HTR-8/SVneo (cell line): ENCODE measurements around the gene SERPINE3.

Experiments used
- DNase-seq: peaks from one replicate; pipeline ENCODE4 v3.0.0; 2011; ENCODE audit warnings: low spot score, mixed read lengths; ENCODE audit not compliant: insufficient read length
- FAIRE-seq: peaks from 2 replicates; lab custom pipeline; 2011; peaks lifted over from hg19 to GRCh38; lab: Jason Lieb, UNC

The SERPINE3 gene

DNA sequence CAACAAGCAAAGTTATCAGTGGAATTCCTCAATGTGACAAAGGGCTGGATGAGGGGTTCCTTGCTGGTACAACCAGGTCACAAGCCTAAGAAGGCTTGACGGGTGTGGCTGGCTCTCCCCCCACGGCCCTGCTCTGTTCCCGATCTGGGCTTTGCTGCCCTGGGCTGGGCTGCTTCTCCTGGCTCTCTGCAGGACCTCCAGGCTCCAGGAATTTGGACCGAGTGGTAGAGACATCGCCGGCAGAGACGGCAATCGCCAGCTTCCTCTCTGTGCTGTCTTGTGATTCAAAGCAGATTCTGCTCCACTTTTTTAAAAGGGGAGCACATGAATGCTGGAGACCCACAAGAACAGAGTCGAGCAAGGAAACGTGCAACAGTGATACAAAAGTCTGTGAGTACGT, at the start of gene SERPINE3:
Gene SERPINE3 (plus strand): TSS at position 338 of the 400 bp plus-strand sequence. CDS start 1,401 bp downstream, outside the sequence.
- FAIRE-seq (no peak), DNase-seq (no peak)

DNA sequence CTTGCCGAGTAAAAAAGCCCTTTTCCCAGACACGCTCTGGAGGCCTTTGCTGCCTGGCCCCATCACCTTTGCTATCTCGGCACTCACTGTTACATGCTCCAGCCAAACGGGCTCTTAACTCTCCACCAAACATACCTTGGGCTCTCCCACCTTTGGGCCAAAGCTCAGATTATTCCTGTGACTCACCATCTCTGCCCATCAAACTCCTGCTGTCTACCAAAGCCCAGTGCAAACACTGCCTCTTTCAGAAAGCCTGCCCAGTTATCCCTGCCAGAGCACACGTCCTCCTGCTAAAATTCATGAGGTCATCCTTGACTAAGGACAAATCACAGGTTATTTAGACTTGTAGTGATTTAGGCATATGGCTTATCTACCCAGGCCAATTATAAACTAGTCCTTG, 48.1 kb upstream of the SERPINE3 start:
- FAIRE-seq: no peak
- no peak for DNase-seq

DNA sequence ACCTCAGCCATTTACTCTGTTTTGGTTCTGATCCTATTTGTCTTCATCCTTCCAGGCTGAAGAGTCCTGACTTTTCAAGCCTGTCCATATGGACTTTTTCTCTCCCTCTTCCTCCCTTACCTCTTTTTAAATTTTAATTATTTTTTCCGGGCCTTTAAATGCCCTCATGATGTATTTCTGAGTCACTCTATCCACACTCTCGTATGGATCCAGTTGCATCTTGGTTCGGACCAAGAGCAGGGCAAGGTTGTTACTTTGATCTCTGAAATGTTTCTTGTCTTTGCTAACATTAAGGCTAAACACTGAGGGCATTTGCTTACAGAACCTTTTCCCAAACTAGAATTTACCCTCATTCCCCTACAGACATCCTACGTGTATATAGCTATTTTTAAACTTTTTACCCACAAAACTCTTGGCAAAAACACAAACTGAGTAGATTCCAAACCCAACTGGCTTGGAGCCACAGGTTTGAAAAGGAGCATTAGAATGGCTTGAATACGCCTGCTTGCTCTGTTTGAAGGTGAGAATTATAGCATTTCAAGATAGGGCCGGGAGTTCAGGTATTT, 47.4 kb upstream of the SERPINE3 start:
- FAIRE-seq: no peak
- DNase-seq: no peak

DNA sequence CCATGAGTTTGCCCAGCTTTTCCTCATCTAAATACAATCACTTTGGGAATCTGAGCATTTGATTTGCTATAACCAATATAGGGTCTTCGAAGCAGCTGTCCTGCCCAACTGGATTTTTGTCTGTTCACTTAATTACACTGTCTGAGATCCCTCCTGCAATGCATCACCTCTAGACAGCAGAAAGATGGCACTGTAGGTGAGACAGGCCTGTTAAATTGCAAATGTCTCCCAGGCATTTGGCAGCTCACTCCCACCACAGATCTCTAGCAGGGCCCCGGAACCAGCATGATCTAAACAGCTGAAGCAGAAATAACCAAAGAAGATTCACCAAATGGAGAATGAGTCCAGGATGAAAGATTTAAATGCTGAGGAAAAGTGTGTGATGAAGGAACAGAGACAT, 41.9 kb upstream of the SERPINE3 start:
- no peak for DNase-seq
- FAIRE-seq: no peak

DNA sequence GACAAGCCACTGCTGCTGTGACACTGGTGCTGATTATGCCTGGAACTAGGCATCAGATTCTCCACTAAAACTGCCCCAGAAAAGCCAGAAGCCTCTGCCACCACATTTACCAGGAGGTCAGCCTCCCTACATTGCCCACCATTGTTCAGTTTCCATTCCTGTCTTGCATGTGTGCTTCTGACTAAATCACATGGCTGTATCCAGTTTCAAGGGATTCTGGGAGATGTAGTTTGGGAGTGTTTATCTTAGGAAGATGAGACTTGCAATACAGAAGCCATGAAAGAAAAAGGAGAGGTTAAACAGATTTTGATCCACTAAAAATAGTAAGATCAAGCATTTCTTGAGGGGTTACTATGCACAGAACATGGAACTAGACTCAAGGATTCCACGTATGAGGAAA, 40.7 kb upstream of the SERPINE3 start:
- DNase-seq (no peak), FAIRE-seq (no peak)

DNA sequence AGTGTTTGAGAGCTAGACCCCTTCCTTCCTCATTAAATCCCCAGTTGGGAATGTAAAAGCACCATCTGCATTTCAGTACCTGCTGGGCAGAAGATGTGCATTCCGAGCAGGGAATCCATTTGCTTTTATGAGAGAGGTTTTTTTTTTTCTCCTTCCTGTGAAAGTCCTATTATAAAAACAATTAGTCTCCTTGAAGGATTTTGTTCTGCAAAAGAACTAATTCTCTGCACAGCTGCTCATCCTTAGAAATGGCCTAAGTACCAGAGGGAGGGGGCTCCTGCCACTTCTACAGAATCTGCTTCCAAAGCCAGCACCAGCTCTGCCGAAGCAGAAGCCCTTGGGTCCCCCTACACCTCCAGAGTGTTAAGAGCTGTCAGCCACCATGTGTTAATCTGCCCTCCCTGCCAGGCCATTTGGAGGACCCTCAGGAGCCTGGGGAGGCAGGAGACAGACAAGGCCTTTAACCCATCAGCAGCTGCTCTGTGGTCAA, 36.4 kb upstream of the SERPINE3 start:
- no peak for FAIRE-seq

DNA sequence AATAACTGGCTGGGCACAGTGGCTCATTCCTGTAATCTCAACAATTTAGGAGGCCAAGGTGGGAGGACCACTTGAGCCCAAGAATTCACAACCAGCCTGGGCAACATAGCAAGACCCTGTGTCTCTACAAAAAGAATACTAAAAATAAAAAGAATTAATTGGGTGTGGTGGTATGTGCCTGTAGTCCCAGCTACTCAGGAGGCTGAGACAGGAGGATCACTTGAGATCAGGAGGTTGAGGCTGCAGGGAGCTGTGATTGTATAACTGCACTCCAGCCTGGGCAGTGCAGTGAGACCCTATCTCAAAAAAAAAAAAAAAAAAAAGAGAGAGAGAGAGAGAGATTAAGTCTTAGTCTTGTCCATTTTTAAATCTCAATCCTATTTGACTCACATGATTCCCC, 35.6 kb upstream of the SERPINE3 start:
- DNase-seq: no peak
- no peak for FAIRE-seq

More for the DNA sequence above, 36.4 kb upstream of the SERPINE3 start:
- no peak for DNase-seq

DNA sequence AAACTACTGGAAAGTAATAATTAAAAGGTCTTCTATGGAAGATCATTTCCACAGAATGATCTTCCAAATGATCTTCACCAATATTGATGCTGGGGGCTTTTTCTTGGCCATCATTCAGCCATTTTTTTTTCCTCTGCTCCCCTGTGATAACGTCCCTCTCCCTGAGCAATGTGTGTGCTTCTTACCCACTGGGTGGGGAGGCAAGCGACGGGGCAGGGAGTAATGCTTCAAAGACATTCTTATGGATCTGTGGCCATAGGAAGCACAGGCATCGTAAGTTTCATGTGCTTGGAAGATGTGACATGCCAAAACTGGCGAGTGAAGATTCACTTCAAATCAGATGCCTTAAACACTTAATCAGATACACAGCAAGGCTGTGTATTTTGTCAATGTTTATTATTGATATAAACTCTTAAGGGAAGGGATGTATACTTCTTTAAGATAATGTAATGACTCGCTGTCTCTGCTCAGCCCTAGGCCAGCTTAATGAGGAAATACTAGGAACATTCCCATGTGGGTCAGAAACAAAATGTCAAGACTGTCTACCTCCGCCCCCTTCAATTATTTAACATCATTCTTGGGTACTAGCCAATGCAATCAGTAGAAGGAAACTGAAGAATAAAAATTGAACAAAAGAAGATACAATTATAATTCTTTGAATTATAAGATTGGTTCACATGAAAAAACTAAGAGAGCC, 34.1 kb upstream of the SERPINE3 start:
- DNase-seq (no peak), FAIRE-seq (no peak)

DNA sequence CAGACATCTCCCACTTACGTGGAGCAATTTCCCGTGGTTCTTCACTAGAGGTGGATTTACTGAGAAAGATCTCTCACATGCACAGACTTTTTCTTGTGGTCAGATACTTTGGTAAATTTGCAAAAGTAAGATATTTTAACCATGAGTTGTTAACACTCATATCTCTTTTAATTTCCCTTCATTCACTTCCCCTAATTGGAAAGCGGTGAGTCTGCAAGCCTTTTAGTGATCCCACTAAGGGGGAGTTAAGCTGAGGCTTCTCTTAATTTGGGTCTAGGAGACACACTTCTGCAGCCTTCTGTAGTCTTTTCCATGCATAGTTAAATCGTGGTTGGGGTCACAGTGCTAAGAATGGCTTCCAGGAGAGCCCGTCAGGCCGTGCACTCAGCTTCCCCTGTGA, 30.7 kb upstream of the SERPINE3 start:
- DNase-seq (no peak), FAIRE-seq (no peak)

DNA sequence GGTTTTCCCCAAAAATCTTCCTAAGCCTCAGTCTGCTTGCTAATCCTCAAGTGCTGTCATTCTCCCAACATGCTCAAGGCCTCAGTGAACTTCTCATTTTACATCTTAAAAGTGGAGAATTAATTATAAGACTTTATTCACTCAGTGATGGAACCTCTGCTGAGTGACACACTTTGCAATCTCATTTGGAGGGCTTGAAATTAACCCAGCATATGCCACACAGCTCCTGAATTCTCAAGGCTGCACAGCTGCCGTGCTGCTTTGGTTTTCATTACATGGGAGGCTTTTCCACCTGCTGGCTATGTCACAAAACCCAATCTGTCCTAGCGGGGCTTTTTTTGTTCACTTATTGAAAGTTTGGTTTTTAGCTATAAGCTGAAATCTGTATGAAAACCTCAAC, 28.3 kb upstream of the SERPINE3 start:
- DNase-seq (no peak), FAIRE-seq (no peak)

DNA sequence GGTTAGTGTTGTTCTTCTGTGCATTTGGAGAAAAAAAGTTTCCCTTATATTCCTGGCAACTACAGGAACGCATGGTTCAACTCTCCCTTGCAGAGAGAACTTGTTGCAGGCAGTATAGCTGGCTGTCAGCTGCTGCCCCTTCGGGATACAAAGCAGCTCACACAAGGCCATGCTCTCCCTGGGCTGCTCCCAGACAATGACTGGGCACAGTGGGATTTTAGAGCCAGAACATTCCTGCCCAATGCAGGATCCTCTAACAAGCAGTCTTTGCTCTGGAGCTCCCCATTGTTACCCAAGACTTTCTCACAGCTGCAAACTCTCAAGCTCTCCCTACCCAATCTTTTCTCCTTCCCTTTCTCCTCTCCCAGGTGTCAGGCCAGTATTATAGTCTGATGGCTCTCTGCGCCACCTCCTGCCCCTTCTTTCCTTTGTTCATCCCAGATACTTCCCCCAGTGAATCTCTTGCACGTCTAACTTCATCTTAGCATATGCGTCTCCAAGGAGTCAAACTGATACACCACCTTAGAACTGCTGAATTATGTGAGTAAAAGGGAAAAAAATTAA, 27.5 kb upstream of the SERPINE3 start:
- no peak for FAIRE-seq
- no peak for DNase-seq

DNA sequence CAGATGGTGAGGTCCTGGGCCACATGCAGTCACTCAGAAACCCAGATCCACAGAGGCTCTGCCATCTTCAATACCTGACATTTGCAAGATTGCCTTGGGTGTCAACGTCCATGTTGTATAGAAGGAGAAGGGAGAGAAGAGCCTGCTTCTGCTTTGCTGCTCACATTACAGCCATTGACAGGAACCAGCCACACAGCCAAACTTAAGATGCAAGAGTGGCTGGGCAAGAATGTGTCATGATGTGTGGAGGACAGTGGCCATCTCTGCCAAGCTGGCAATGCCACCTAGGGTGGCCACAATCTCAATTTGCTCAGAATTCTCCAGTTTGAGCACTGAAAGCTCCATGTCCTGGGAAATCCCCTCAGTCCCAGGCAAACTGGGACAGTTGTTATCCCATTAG, 25.9 kb upstream of the SERPINE3 start:
- no peak for FAIRE-seq
- DNase-seq: no peak

DNA sequence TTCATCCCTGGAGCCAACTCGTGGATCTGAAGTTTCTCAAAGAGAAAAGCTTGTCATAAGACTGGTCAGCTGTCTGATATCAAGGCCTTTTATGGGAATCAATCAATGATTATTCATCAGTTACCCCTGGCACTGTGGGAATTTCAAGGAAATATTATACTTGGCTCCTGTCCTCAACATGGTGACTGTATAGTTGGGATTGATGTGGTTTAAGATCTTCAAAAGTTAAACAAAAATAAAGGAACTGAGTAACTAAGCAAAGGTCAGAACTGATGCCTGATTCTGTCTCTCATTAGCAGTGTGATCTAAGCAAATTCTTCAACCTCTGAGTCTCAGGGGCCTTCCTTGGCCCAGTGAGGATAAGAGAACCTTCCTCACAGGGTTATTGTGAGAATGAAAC, 22.2 kb upstream of the SERPINE3 start:
- no peak for FAIRE-seq
- DNase-seq: no peak

DNA sequence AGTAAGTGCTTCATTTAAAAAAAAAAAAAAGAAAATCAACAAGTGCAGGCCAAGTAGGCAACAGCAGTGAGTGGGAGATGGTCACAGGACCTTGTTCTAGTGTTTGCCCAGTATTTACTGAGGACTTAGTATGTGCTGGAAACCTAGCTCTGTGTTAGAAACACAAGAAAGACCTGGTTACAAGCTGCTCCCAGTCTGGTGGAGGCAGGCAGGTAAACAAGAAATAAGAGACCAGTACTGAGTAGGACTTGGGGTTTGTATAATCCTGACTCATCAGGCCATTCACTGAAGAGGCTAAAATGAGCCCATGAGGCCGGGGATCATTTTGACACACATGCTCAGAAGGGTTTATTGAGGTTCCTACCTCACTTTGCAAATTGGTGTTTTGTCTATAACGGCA, 21.5 kb upstream of the SERPINE3 start:
- FAIRE-seq (no peak), DNase-seq (no peak)

DNA sequence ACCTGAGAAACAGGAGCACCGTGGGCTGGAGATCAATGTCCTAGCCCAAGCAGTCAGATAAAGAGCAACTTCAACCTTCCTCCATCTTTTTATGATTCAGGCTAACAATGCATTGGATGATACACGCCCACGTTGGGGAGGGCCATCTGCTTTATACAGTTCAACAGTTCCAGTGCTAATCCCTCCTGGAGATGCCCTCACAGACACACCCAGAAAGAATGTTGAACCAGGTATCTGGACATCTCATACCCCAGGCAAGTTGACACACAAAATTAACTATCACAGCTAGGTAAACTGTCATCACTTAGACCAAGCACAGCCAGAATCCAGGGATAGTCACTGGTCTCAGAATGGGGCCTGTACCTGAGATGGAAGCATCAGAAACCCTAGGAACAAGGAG, 20.6 kb upstream of the SERPINE3 start:
- no peak for FAIRE-seq
- DNase-seq: no peak

DNA sequence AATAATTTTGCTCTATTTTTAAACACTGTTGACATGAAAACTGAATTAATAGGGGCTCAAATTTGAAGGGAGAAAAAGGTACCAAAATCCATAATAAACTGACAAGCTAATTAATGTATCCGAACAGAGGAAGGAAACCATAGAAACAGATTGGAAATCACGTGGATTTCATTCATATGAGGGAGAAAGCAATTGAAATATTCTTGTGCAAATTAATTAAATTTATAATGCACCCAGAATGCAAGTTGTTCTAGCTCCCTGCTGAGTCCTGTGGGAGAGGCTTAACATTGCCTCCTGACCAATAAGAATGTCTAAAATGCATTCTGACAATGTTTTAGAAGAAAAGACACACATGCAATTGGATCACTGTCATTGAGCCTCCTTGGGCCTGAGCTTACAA, 17.7 kb upstream of the SERPINE3 start:
- DNase-seq (no peak), FAIRE-seq (no peak)

DNA sequence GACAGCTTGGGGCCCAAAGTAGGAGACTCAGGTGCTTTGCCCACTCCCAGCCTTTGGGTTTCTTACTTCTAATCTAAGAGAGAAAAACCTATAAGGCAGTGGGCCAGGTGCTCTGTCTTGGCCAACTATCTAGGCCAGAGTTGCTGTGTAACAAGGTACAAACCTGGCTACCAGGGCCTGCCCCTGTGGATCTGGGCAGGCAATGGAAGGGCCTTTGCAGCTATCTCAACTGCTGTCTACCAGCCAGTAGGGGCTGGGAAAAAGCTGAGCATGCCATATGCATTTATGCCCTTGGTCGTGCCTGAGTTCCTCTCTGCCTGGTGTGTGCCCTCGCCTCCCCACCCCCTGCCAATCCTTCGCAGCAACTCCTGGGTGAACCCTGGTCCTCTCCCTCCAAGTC, 16.7 kb upstream of the SERPINE3 start:
- no peak for FAIRE-seq
- no peak for DNase-seq

DNA sequence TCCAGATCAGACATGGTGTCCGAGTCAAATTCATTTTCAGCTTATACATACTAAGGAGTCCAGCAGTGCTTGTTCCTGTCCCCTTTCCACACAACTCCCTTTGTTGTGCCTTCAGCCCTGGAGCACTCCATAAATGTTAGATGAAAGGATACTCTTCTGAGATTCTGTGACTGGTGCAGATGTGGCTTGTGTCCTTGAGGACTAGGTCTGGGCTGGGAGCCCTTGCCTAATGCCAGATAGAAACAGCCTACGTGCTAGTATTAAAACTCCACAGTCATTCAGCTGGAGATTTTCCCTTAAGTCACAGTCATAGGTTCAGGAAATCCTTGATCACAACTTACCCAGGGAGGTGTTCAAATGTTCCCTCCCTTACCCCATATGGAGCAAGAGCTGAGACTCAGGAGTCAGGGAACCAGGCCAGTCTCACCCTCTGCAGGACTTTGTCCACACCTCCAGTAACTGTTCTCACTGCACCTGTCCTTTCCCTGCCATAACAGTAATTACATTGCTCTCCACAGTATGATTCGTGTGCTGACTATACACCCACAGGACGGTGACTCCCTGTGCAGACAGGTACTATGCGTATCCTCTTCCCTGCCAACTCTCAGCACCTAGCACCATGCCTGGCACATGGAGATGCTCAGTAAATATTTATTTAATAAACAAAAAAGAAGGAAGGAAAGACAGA, 15.5 kb upstream of the SERPINE3 start:
- DNase-seq: no peak
- no peak for FAIRE-seq

DNA sequence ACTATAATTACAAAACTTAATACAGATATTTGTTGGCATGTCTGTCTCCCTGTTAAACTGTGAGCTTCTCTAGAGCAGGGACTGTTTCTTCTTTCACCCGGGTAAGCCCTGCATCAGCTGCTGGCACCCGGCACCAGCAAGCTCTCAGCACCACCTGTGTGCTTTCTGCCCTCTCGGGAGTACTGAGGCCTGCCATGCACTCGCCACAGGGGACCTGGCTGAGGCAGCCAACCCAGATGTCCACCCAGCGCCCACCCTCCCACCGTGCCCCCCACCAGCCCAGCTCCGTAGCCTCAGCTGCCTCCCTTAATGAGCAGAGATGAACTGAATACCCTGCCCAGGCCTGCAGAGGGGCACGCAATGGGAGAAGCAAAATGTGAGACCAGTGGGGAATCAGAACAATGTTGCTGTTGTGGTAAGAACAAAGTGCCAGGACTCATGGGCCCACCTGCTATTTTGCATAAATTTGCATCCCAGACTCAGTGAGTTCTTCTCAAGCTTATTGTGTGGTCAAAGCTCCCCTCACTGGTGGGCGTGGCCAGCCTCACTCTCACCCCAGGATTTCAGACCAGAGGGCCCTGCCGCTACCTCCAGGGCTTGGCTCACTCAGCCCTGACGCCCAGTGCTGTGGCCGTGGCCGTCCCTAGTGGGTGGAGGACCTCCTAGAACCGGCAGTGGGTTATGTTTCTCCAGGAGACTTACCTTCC, 14.6 kb upstream of the SERPINE3 start:
- FAIRE-seq: no peak
- DNase-seq: no peak

DNA sequence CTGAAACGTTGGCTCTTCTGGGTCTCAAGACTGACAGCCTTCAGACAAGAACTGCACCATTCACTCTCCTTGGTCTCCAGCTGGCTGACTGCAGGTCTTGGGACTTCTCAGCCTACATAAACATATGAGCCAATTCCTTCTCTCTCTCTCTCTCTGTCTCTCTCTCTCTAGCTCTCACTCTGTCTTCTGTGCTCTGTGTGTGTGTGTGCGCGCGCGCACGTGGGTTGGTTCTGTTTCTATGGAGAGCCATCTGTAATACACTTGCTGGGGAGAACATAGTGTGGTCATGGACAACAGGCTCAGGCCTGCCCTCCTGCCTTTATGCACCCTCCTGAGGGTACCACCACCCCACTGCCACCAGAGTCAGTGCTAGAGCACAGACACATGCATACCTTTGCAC, 13.7 kb upstream of the SERPINE3 start:
- no peak for DNase-seq
- FAIRE-seq: no peak

DNA sequence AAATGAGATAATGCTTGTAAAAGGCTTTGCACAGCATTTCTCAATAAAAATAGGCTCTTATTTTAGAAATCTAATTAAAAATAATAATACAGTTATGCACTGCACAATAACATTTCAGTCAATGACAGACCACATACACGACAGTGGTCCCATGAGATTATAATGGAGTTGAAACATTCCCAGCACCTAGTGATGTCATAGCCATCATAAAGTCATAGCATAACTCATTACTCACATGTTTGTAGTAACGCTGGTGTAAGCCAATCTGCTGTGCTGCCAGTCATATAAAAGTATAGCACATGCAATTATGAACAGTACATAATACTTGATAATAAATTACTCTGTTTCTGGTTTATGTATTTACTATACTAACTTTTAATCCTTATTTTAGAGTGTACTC, 12.7 kb upstream of the SERPINE3 start:
- FAIRE-seq (no peak), DNase-seq (no peak)
